PC-3 (cell line): Measurements from ENCODE around the gene NDUFAF5. TPM values are rescaled to one million over a fixed set of nuclear protein-coding genes. Genes with fewer than 3 reads are reported as not detected.

Source experiments
- ATAC-seq: fragments of 200-7000 bp; cut with Tn5 transposase; 2 replicates; pipeline ENCODE4 v1.9.1; 2020; ENCODE audit warnings: mild to moderate bottlenecking, moderate library complexity
- Bru-seq: library from RNA; stranded (reverse); fragments of 400-500 nt; gene quantifications from one replicate; lab custom pipeline; 2021; lab: Mats Ljungman, UMichigan
- BruChase-seq, 2 experiments: library from RNA; stranded (reverse); fragments of 400-500 nt; gene quantifications; one replicate each; lab custom pipeline; 2021; lab: Mats Ljungman, UMichigan
- BruUV-seq: library from RNA; stranded (reverse); fragments of 400-500 nt; replicated peaks from 2 replicates; lab custom pipeline; 2021; lab: Mats Ljungman, UMichigan
- CTCF ChIA-PET: fragments of 300-600 bp; sonication (Branson Sonifier 250); formaldehyde crosslinking; loops from one replicate; lab custom pipeline; 2022; ENCODE audit warnings: antibody characterized with exemption; lab: Charles Lee
- POLR2A ChIA-PET: fragments of 300-600 bp; sonication (Branson Sonifier 250); formaldehyde crosslinking; loops from one replicate; lab custom pipeline; 2022; ENCODE audit warnings: antibody characterized with exemption; ENCODE audit not compliant: unreplicated experiment; lab: Charles Lee
- DNase-seq: peaks from one replicate; pipeline ENCODE4 v3.0.0-alpha.2; 2015
- H2AFZ ChIP-seq: fragments of 300-600 bp; sonication (generic); 2 replicates; pipeline ENCODE4 v1.6.0; 2016; ENCODE audit warnings: antibody characterized with exemption, low read length
- H3F3A ChIP-seq: fragments of 300-600 bp; sonication (generic); one replicate; pipeline ENCODE4 v1.6.0; 2017; ENCODE audit warnings: antibody characterized with exemption, low read length, control low read depth, mild to moderate bottlenecking; ENCODE audit not compliant: unreplicated experiment
- H3K27ac ChIP-seq: fragments of 300-600 bp; sonication (generic); 2 replicates; pipeline ENCODE4 v1.5.1; 2016; ENCODE audit warnings: mild to moderate bottlenecking, low read length
- H3K27me3 ChIP-seq: fragments of 300-600 bp; sonication (generic); 2 replicates; pipeline ENCODE4 v1.6.1; 2016; ENCODE audit warnings: low read length, mixed read lengths
- H3K36me3 ChIP-seq: fragments of 300-600 bp; sonication (generic); 2 replicates; pipeline ENCODE4 v1.6.1; 2016; ENCODE audit warnings: low read depth, mixed run types, low read length, mixed read lengths
- H3K4me1 ChIP-seq: fragments of 300-600 bp; sonication (generic); 2 replicates; pipeline ENCODE4 v1.5.1; 2016; ENCODE audit warnings: low read length; ENCODE audit not compliant: insufficient read depth
- H3K4me2 ChIP-seq: fragments of 300-600 bp; sonication (generic); 2 replicates; pipeline ENCODE4 v1.6.0; 2016; ENCODE audit warnings: low read length
- H3K4me3 ChIP-seq: fragments of 300-600 bp; sonication (generic); 2 replicates; pipeline ENCODE4 v1.5.1; 2016; ENCODE audit warnings: mild to moderate bottlenecking, low read length, mixed read lengths
- H3K79me2 ChIP-seq: fragments of 300-600 bp; sonication (generic); 2 replicates; pipeline ENCODE4 v1.6.1; 2017; ENCODE audit warnings: low read length, mixed read lengths
- H3K9ac ChIP-seq: fragments of 300-600 bp; sonication (generic); 2 replicates; pipeline ENCODE4 v1.6.0; 2016; ENCODE audit warnings: mild to moderate bottlenecking, low read length
- H3K9me2 ChIP-seq: fragments of 300-600 bp; sonication (generic); replicated peaks from 2 replicates; pipeline ENCODE4 v1.6.1; 2016; ENCODE audit warnings: mixed run types, low read length, mixed read lengths
- H3K9me3 ChIP-seq: fragments of 300-600 bp; sonication (generic); 2 replicates; pipeline ENCODE4 v1.6.1; 2016; ENCODE audit warnings: low read length, mixed read lengths
- H4K20me1 ChIP-seq: fragments of 300-600 bp; sonication (generic); 2 replicates; pipeline ENCODE4 v1.6.1; 2016; ENCODE audit warnings: low read length, mixed read lengths
- CTCF ChIP-seq: fragments of 300-600 bp; sonication (generic); conservative IDR thresholded peaks from 2 replicates; pipeline ENCODE4 v1.5.1; 2017; ENCODE audit warnings: antibody characterized with exemption, low read depth, mild to moderate bottlenecking, low read length
- EZH2 ChIP-seq: fragments of 300-600 bp; sonication (generic); IDR thresholded peaks from one replicate; pipeline ENCODE4 v1.6.1; 2017; ENCODE audit warnings: antibody characterized with exemption, mild to moderate bottlenecking, low read length; ENCODE audit not compliant: unreplicated experiment
- EZH2phosphoT487 ChIP-seq: fragments of 300-600 bp; sonication (generic); IDR thresholded peaks from 2 replicates; pipeline ENCODE4 v1.6.1; 2018; ENCODE audit warnings: mild to moderate bottlenecking, antibody characterized with exemption, low read length, borderline replicate concordance
- intact Hi-C: fragments of 100-400 bp; cut with micrococcal nuclease; formaldehyde crosslinking; loops from 2 replicates; pipeline ENCODE4 v1.9.0; 2023
- long read RNA-seq: library from polyadenylated mRNA; unstranded; transcript quantifications from one replicate; pipeline ENCODE4 v2.0.0, GENCODE V29; 2021; ENCODE audit not compliant: unreplicated experiment
- total RNA-seq: library from RNA; depleted of rRNA; stranded (reverse); fragments of >200 nt; gene quantifications from 2 replicates; pipeline ENCODE4 v1.2.3, GENCODE V29; 2014; rRNA removed

The NDUFAF5 gene
- total RNA-seq = 23.3 and 29.0 TPM in 2 replicates
- percentile 82 among the genes with signal in this experiment for Bru-seq, nascent RNA
- BruChase-seq, experiment 1, labeled RNA remaining after a 6-hour chase = percentile 71 among the genes with signal in this experiment
- BruChase-seq, experiment 2, labeled RNA remaining after a 2-hour chase = percentile 75 among the genes with signal in this experiment
- long read RNA-seq, full-length matches to known transcripts = 8 of 12 reads
- long read RNA-seq, partial matches to known transcripts = 2 of 12 reads
- long read RNA-seq, other reads (novel, unspliced or antisense) = 2 of 12 reads

- Histone ChIP-seq H3K27ac (peak within 1 kb of the TSS; percentile 66), H3F3A (no peaks in the 10 kb centered on the region), H3K36me3 (peaks cover 40% of the 10 kb centered on the region), H3K79me2 (peaks cover 78% of the 10 kb centered on the region), H3K9ac (peak within 1 kb of the TSS; percentile 95), H3K4me2 (peak within 1 kb of the TSS; percentile 88), H3K9me2 (no peaks in the 10 kb centered on the region), H3K4me1 (peaks cover 19% of the 10 kb centered on the region), H2AFZ (peak within 1 kb of the TSS; percentile 99), H3K27me3 (no peaks in the 10 kb centered on the region), H3K4me3 (peak within 1 kb of the TSS; percentile 82), H4K20me1 (no peaks in the 10 kb centered on the region), H3K9me3 (no peaks in the 10 kb centered on the region)
- ATAC-seq (peak; percentile 80), DNase-seq (peak; percentile 98)
- TSS peak; percentile 48 for BruUV-seq
- TF ChIP-seq EZH2phosphoT487 (no peak), EZH2 (no peak), CTCF (no peak)
- ChIA-PET POLR2A (no interaction called here), CTCF (interaction anchor here (0.6 kb wide), 1 partner anchor 20 kb away, joined by 3 read pairs; no protein-coding TSS in a partner anchor)
- intact Hi-C loops = loop anchor here (5.0 to 10.0 kb wide), 4 partner anchors 170 to 540 kb away; no protein-coding TSS in a partner anchor
These were observed at the start of gene NDUFAF5, which contains the start of gene ESF1 for GRCh38 chr20:13784893-13785715. TSS of gene NDUFAF5 (plus strand) at chr20:13785028. CDS start at chr20:13785069, 41 bp downstream. TSS of gene ESF1 (minus strand) at chr20:13784919. CDS start at chr20:13783140, 1,779 bp downstream.

- Histone ChIP-seq H4K20me1 (no peaks in the 10 kb centered on the region; the same call in 1 of the 2 replicates), H3K79me2 (no peaks in the 10 kb centered on the region), H3K9ac (no peak overlapping the region), H3K36me3 (peaks cover 38% of the 10 kb centered on the region), H3K9me2 (no peaks in the 10 kb centered on the region), H3K4me1 (no peaks in the 10 kb centered on the region), H3F3A (no peaks in the 10 kb centered on the region), H3K27ac (no peak overlapping the region), H3K27me3 (no peaks in the 10 kb centered on the region), H3K4me3 (no peak overlapping the region), H3K4me2 (no peak overlapping the region), H3K9me3 (no peaks in the 10 kb centered on the region), H2AFZ (no peak overlapping the region)
- intact Hi-C loops = no loop called here
- no TSS peak for BruUV-seq
- ChIA-PET POLR2A (no interaction called here), CTCF (no interaction called here)
- ATAC-seq (no peak), DNase-seq (no peak)
- TF ChIP-seq EZH2phosphoT487 (no peak), CTCF (no peak), EZH2 (no peak)
These were observed 49.0 kb upstream of the NDUFAF5 start for GRCh38 chr20:13735826-13736225.
